ENCODE measurements around the gene KCNJ1.

KCNJ1 gene

DNA sequence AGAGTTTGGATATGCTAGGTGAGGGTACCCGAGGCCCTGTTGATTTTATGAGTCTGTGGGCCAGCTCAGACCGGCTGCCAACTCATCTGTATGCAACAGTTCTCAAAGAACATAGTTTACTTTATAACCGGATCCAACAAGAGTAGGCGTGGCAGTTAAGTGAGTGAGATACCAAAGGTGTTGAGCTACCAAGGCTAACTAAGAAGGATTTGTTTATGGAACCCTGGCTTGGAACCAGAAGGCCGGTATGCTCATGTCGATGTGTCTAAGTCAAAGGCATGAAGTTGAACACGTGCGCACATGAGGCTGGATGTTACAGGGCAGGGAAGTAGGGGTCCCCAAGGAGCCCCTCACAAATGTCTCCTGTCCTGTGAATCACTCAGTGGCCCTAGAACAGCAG is at the start of gene KCNJ1:
Gene KCNJ1, minus strand, starts transcription at position 20 of the 400 bp plus-strand sequence. CDS start 27,053 bp downstream, outside the sequence.
- FAIRE-seq (no peak), DNase-seq (ENCODE audit: insufficient read length, low spot score) (no peak)

DNA sequence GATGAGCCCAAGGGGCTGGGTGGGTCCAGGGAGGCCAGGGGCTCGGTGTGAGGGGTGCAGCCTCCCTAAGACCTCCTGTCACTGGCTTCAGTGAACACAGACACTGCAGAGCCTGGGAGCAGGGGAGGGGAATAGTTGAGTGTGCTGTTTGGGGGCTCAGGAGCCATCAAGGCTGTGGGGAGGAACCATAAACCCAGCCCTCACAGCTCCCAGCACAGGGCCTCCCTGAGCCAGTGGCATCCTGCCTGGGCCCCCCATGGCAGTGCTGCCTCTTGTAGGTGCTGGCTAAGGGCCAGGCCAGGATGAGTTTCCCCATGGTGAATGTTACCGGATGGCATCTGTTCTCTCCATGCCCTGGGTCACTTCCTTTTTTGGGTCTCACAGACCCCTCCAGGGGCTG is 49.6 kb upstream of the KCNJ1 start:
- FAIRE-seq (no peak), DNase-seq (ENCODE audit: insufficient read length, low spot score) (no peak)

DNA sequence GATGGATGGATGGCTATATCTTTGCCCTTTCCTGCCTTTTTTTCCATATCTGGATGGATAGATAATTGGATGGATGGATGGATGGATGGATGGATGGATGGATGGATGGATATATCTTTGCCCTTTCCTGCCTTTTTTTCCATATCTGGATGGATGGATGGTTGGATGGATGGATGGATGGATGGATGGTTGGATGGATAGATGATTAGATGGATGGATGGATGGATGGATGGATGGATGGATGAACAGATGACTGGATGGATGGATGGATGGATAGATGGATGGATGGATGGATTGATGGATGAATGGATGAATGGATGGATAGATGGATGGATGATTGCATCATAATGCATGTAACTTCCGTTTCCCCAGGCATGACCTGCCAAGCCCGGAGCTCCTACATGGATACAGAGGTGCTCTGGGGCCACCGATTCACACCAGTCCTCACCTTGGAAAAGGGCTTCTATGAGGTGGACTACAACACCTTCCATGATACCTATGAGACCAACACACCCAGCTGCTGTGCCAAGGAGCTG is 49.0 kb upstream of the KCNJ1 start:
- DNase-seq (ENCODE audit: insufficient read length, low spot score) (no peak), FAIRE-seq (no peak)

DNA sequence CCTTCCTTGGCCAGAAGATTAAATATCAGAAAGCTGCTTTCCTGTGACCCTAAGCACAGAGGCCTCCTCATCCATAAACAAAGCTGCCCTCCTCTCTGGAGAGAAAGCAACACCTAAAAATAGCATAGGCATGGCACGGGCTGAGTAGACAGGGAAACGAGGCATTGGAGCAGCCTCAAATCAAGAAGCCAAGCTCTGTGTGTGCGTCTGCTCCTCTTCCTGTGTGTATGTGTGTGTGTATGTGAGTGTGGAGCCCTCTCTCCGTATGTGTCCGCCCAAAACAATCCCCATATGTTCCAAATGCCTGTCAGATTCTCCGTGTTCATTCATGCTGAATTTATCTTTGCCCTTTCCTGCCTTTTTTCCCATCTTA is 48.0 kb upstream of the KCNJ1 start:
- DNase-seq (ENCODE audit: insufficient read length, low spot score) (no peak), FAIRE-seq (no peak)

DNA sequence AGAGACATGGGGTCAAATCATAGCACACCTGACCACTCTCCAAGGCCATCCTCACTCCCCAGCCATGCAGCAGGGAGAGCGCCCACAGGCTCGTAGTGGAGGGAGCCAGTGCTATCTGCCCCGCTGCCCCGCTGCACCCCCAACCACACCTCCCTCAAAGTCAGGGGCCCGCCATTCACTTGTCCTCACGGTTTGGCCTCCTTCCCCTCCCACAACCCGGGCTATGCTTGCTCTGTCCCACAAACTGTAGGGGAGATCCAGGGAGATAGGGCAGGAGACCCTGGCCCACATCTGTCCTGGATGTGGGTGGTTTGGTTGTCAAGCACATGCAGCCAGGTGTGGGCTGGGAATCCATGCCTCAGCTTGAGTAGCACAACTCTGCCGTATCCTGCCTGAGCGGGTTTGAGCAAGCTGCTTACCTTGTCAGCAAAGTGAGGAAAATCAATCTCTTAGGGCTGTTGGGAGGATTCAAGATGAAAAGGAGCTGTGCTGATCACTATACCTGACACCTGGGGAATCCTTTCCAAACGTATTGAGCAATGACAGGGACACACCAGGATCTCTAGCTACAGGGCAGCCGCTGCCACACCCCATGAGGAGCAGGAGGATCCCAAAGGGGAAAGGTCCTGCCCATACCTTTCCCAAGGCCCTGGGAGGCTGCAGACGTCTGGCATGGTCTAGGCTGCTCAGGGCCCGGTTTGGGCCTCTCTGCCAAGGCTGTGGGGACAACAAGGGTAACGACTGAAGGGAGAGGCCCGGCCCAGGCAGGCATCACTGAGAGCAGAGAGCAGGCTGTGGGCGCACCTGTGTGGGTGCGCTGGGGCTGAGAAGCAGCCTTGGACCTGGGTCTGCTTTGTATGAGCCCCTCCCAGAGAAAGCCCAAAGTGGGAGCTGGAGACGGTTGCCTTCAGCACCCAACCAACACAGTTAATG is 47.4 kb upstream of the KCNJ1 start:
- DNase-seq (ENCODE audit: insufficient read length, low spot score) (no peak), FAIRE-seq (no peak)

DNA sequence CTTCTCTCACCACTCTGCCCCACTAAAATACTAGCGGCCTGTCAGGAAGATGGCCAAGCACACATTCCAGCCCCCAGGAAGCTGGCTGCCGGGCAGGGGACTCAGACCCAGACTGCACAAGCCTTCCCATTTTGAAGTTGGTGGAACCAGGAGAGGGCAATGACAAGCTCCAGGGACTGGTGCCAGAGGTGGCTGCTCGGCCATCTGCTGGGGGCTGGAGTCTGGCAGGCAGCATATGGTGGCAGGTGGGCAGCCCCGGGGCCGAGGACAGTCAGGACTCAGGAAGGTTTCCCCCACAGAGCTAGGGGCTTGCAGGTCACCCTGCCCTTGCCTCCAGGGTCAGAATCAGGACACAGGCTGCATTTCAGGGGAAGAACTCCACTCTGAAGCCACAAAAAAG is 46.7 kb upstream of the KCNJ1 start:
- no peak for FAIRE-seq
- no peak for DNase-seq (ENCODE audit: insufficient read length, low spot score)

DNA sequence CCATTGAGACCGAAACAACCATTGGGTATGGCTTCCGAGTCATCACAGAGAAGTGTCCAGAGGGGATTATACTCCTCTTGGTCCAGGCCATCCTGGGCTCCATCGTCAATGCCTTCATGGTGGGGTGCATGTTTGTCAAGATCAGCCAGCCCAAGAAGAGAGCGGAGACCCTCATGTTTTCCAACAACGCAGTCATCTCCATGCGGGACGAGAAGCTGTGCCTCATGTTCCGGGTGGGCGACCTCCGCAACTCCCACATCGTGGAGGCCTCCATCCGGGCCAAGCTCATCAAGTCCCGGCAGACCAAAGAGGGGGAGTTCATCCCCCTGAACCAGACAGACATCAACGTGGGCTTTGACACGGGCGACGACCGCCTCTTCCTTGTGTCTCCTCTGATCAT is 44.6 kb upstream of the KCNJ1 start:
- FAIRE-seq = no peak
- DNase-seq (ENCODE audit: insufficient read length, low spot score) = no peak

DNA sequence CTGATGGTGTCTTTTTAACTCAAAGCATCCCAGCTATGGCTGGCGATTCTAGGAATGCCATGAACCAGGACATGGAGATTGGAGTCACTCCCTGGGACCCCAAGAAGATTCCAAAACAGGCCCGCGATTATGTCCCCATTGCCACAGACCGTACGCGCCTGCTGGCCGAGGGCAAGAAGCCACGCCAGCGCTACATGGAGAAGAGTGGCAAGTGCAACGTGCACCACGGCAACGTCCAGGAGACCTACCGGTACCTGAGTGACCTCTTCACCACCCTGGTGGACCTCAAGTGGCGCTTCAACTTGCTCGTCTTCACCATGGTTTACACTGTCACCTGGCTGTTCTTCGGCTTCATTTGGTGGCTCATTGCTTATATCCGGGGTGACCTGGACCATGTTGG is 44.1 kb upstream of the KCNJ1 start:
- no peak for DNase-seq (ENCODE audit: insufficient read length, low spot score)
- no peak for FAIRE-seq

DNA sequence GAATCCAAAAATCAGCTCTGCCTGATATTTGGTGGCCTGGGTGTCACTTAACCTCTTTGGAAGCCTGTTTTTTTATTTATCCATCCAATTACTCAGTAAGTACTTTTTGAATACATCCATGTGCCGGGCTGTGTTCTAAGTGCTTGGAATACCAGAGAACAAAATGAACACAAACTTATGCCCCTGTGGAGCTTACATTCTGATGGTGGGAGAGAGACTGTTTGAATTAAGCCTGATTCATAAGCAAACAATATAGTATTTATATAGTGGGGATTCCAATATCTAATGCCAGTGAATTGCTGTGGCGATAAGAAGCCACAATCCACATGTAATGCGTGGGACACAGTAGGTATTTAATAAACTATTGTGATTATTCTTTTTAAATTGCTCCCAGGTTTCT is 43.5 kb upstream of the KCNJ1 start:
- FAIRE-seq = no peak
- no peak for DNase-seq (ENCODE audit: insufficient read length, low spot score)

DNA sequence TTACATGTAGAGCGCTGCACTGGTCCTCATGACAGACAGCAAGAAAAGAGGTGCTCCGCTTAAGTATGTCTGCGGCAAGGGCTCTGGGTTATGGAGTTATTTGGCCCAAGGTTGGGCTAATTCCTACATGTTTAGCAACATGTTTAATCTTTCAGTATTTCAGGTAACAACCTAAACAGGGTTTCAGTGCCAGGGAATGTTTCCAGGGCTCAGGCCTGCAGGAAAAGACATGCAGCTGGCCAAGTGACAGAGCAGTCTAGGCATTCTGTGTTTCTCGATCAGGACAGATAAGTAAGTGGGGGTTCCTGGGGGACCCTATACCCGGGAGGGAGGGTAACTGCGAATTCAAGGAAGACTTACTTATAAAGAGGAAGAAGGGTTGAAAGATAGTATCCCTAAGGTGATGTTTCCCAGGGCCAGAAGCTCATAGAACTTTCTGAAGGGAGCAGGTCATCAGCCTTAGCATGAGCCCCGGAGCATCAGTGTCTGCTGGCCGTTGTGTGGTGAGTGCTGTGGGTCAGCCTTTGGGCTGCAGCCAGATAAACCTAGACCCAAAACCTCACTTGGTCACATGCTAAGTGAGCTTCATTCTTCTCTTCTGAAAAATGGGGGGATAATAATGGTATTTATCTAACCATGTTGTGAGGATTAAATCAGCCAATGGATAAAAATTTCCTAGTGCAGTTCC is 42.5 kb upstream of the KCNJ1 start:
- no peak for FAIRE-seq
- no peak for DNase-seq (ENCODE audit: insufficient read length, low spot score)

DNA sequence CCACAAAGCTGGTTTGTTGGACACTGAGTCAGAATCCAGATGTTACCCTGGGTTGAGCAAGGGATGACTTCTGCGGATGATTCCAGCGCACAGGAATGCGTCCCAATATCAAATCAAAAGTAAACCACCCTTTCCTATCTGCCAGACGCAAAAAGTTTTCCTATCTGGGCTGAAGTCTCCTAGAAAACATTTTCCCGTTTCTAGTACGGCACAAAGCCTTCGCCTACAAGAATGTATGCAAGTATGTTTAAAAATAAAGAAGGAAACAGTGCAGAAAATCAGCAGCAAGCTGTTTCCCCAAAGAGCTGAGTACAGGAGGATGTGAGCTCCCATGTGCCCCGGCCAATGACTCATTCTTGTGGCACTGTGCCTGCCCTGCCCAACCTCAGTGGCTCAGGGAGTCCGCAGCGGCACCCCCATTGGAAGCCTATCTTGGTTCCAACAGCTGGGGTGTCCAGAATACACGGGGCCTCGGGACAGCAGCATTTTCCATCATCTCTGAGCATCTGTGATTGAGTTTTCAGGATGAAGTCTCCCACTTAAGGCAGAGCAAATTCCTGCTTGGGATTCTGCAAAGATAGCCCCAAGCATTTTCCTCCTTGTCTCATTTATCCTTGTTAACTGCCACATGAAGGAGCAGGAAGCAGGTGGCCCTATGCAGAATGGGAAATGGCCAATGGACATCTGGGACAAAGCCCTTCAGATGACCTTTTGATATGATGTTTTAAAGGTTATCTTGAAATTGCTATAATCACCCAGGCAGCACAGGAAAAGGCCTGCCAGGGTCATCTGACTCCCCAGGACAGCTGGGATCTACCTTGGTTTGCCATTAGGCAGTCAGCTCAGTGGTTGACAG is 41.5 kb upstream of the KCNJ1 start:
- FAIRE-seq (peak; percentile 4), DNase-seq (ENCODE audit: insufficient read length, low spot score) (peak; percentile 30)

DNA sequence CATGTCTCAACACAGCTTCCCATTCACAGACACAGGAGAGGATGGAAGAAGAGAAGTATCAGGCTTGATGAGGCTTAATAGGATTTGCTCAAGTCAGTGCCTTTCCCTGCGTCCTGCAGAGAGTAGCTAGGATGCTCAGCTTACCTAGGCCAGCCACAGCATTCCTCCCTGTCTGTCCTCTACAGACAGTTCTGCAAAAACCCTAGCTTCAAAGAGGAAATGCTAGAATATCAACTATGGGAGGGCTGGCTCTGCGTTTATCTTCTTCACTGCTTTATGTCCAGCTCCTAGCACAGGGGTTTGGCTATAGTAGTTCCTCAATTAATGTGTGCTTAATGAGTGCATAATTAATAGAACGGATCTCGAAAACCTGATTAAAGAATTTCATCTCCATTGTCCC is 40.5 kb upstream of the KCNJ1 start:
- no peak for FAIRE-seq
- DNase-seq (ENCODE audit: insufficient read length, low spot score) = no peak

DNA sequence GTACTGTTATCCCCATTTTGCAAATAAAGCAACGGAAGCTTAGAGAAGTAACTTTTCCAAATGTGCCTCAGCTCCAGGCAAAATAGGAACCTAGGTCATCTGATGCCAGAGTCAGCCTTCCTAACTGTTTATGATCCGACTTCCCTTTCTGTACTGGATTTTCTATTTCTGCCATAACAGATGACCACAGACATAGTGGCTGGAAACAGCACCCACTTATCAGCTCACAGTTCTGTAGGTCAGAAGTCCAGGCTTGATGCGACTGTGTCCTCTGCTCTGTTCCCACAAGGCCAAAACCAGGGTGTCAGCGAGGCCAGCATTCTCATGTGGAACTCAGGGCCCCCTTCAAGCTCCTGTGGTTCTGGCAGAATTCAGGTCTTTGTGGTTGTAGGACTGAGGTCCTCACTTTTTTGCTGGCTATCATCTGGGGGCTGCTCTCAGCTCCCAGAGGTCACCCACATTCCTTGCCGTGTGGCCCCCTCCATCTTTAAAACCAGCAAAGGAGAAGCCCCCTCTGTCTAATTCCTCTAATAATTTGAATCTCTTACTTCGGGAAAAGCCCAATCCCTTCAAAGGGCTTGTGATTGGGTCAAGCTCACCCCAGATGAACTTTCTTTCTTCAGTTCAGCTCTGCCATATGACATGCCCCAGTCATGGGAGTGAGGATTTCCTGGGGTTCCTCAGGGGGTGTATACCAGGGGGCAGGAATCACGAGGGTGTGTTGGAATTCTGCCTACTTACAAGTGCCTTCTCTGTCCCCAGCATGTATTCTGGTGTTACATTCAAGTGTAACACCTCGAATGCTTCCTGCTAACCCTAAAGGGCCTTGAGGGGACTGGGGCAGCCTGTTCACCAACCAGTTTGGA is 39.3 kb upstream of the KCNJ1 start:
- FAIRE-seq (no peak), DNase-seq (ENCODE audit: insufficient read length, low spot score) (no peak)

DNA sequence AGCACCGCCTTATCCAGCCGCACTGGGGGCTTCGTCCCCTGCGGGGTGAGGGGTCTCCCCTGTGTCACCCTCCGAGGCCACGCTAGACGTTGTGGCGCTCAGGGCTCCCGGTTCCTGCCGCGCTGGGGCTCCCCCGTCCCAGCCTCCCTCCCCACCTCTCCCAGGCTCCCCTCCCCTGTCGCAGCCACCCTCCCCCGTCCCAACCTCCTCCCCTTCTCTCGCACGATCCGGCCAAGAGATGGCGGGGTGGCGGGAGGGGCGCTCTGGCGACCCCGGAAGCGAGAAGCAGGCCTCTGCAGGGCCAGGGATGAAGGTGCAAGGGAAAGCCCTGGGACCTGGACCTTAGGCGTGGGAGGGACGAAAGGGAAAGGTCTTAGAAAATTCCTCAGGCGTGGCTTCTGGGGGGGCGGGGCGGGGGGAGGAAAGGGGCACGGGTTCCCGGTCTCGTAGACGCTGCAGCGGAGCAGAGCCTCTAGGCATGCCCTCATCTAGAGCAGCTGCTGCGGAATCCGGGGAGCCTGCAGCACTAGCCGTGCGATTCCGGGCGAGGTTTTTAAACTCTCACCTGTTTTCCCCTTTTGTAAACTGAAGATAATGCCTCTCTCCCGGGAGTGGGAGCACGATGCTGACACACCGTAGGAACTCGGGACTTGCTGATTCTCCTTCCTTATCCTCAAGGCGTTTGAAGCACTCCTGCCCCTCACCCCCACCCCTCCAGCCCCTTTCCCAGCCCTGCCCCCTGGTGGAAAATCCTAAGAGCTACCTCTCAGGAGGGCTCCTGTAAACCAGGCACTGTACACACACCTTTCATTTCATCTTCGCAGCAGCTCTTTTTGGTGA is 38.5 kb upstream of the KCNJ1 start:
- peak; percentile 35 for DNase-seq (ENCODE audit: insufficient read length, low spot score)
- no peak for FAIRE-seq

DNA sequence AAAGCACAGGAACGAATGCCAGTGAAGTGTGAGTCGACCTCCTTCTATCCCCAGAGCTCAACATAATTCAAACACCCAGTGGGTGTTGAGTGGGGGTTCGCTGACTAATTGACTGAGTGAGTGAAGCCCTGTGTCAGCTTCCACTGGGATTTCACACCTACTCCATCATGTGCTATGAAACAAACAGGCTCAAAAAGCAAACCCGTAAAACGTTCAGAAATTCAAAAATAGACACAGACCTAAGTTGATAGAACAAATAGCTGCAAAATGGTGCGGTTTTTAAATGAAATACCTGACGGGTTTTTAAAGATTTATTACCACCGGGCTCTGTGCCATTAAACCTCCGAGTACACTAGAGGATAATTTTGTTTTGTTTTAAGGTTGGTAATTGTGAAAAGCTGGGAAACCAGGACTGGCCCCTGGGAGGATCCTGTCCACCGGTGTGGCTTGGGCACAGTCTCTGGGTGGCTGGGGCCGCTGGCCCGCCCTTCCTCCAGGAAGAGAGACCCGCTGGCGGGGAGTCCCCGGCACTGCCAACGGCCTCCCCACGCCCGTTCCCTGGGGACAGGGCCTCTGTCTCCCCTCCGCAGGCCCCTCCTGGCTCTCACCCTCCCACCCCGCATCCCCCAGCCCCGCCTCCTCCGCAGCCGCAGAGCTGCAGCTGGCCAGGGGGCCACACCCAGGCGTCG is 37.7 kb upstream of the KCNJ1 start:
- peak; percentile 9 for DNase-seq (ENCODE audit: insufficient read length, low spot score)
- no peak for FAIRE-seq

DNA sequence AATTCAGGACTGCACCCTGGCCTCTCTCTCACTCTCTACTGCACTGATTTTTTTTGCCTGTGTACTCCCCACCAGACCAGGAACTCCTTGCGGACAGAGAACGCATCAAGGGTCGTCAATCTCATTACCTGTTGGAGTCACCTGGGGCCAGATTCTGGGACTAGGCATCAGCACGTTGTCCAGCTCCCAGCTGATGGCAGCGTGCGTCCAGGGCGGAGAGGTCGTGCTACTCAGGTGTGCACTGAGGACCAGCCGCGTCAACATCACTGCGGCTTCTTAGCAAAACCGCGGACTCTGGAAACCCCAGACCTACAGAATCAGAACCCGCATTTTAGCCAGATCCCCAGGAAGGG is 37.2 kb upstream of the KCNJ1 start:
- FAIRE-seq (no peak), DNase-seq (ENCODE audit: insufficient read length, low spot score) (no peak)

DNA sequence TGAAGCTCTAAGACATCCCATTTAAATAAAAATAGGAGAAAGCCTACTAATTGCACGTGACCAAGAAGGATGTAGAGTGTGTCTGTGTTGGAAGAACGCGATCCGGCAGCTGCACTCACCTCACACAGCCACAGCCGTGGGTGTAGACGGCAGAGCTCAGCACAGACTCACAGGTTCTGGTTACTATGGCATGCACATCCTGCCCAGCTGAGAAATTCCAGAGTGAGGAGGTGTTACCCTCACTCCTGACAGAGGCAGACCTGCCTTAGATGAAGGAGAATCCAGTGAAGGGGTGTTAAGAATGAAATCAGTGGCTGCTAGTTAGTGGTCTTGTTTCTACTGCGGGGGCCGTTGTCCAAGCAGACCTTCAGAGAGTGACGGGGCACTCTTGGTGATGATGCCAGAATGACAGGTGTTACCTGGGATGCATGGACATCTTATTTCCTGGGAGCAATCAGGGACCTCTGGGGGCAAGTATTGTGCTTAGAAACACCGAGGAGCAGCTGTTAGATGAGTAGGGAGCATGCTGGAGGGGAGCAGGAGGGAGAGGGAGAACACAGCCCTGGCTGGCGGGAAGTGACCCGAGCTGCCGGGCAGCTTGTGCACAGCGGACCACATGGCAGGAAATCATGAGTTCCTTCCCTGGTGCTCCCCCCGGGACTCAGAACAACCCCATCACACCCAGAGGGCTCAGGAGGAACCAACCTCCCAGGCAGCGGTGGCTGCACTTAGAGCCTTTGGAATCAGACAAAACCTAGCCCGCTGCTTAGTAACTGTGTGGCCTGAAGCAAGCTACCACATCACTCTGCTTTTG is 36.4 kb upstream of the KCNJ1 start:
- no peak for FAIRE-seq

More for the DNA sequence above, 36.4 kb upstream of the KCNJ1 start:
- DNase-seq (ENCODE audit: insufficient read length, low spot score) = no peak

Data from HTR-8/SVneo (cell line).